Immature natural killer cell (primary cell): Measurements from ENCODE around the gene SLCO6A1. TPM values are rescaled to one million over a fixed set of nuclear protein-coding genes. Genes with fewer than 3 reads are reported as not detected.
A peak's percentile ranks its signal among the peaks of the same experiment; 100 is the strongest.
"Not testable (repeated sequence)": the region's sequence is repeated elsewhere in the genome, so short reads cannot be mapped to it uniquely, and the experiment has no call there.

Source experiments
- DNase-seq, 3 donors: peaks; one replicate each; pipeline ENCODE4 v3.0.0; 2022; ENCODE audit warnings: mixed read lengths in 1 of 3
- H3K27ac Mint-ChIP-seq, 6 donors: one replicate each; pipeline ENCODE4 v1.8.0; 2020; ENCODE audit warnings: mixed read lengths in 6 of 6, mild to moderate bottlenecking in 5 of 6, inconsistent platforms in 4 of 6, moderate library complexity in 3 of 6
- H3K27me3 Mint-ChIP-seq, 3 donors: one replicate each; pipeline ENCODE4 v1.8.0; 2020 to 2021; ENCODE audit warnings: low read depth in 3 of 3, mild to moderate bottlenecking in 3 of 3, mixed read lengths in 3 of 3, moderate library complexity in 3 of 3, inconsistent platforms in 1 of 3
- H3K36me3 Mint-ChIP-seq, 3 donors: one replicate each; pipeline ENCODE4 v1.8.0; 2020; ENCODE audit warnings: mixed read lengths in 3 of 3, inconsistent platforms in 2 of 3, mild to moderate bottlenecking in 2 of 3
- H3K4me1 Mint-ChIP-seq, 2 donors: one replicate each; pipeline ENCODE4 v1.8.0; 2020; ENCODE audit warnings: inconsistent platforms in 2 of 2, mild to moderate bottlenecking in 2 of 2, mixed read lengths in 2 of 2, moderate library complexity in 1 of 2
- H3K4me3 Mint-ChIP-seq, 5 donors: one replicate each; pipeline ENCODE4 v1.8.0; 2020; ENCODE audit warnings: mild to moderate bottlenecking in 5 of 5, mixed read lengths in 5 of 5, inconsistent platforms in 3 of 5, moderate library complexity in 3 of 5
- H3K9me3 Mint-ChIP-seq, 6 donors: one replicate each; pipeline ENCODE4 v1.8.0; 2020; ENCODE audit warnings: mild to moderate bottlenecking in 6 of 6, mixed read lengths in 6 of 6, inconsistent platforms in 4 of 6, moderate library complexity in 3 of 6
- polyA plus RNA-seq, 3 donors: library from polyadenylated mRNA; unstranded; fragments of 300-500 nt; fragmentation: Illumina TruSeq; gene quantifications; one replicate each; pipeline ENCODE4 v1.2.3, GENCODE V29; 2021

The SLCO6A1 gene
- polyA plus RNA-seq, 3 donors from 2014 or later, result not detected

- H3K27ac Mint-ChIP-seq, result no peak overlapping the region
- no peak for DNase-seq
- H3K36me3 Mint-ChIP-seq, result peaks cover 0 to 7% (median 6%) of the 10 kb centered on the region in 3 donors
- peaks cover 0 to 7% (median 0%) of the 10 kb centered on the region in 6 donors for H3K9me3 Mint-ChIP-seq
- H3K4me3 Mint-ChIP-seq, result no peak overlapping the region
- peaks cover 0 to 14% (median 5%) of the 10 kb centered on the region in 3 donors for H3K27me3 Mint-ChIP-seq
- H3K4me1 Mint-ChIP-seq, result peaks cover under 1 to 4% of the 10 kb centered on the region in 2 donors
These were observed 29.8 kb upstream of the SLCO6A1 start for GRCh38 chr5:102528600-102528999.

- H3K27me3 Mint-ChIP-seq, result peaks cover 0 to 14% (median 2%) of the 10 kb centered on the region in 3 donors
- peaks cover 0 to 7% (median 0%) of the 10 kb centered on the region in 6 donors for H3K9me3 Mint-ChIP-seq
- no peak overlapping the region for H3K4me3 Mint-ChIP-seq
- no peak overlapping the region for H3K27ac Mint-ChIP-seq
- peaks cover 4 to 10% of the 10 kb centered on the region in 2 donors for H3K4me1 Mint-ChIP-seq
- no peak for DNase-seq
- H3K36me3 Mint-ChIP-seq, result peaks cover 0 to 7% (median 6%) of the 10 kb centered on the region in 3 donors
These were observed 28.7 kb upstream of the SLCO6A1 start for GRCh38 chr5:102527547-102527946.

- Mint-ChIP-seq H3K27ac (no peak overlapping the region), H3K4me3 (no peak overlapping the region), H3K27me3 (peaks cover 0 to 11% (median 0%) of the 10 kb centered on the region in 3 donors), H3K36me3 (peaks cover 0 to 7% (median 6%) of the 10 kb centered on the region in 3 donors), H3K9me3 (peaks cover 0 to 7% (median 0%) of the 10 kb centered on the region in 6 donors), H3K4me1 (peaks cover 4 to 10% of the 10 kb centered on the region in 2 donors)
- DNase-seq, result no peak
These were observed 24.9 kb upstream of the SLCO6A1 start for GRCh38 chr5:102523541-102524175.

- H3K4me1 Mint-ChIP-seq, result no peaks in the 10 kb centered on the region
- no peak overlapping the region for H3K4me3 Mint-ChIP-seq
- H3K27me3 Mint-ChIP-seq, result peaks cover 0 to 7% (median 2%) of the 10 kb centered on the region in 3 donors
- no peak overlapping the region for H3K27ac Mint-ChIP-seq
- H3K36me3 Mint-ChIP-seq, result no peaks in the 10 kb centered on the region
- no peak for DNase-seq
- no peaks in the 10 kb centered on the region for H3K9me3 Mint-ChIP-seq
These were observed 12.9 kb upstream of the SLCO6A1 start for GRCh38 chr5:102511666-102512065.

- H3K27ac Mint-ChIP-seq, DNase-seq, H3K4me3 Mint-ChIP-seq, H3K27me3 Mint-ChIP-seq, H3K4me1 Mint-ChIP-seq, H3K9me3 Mint-ChIP-seq, H3K36me3 Mint-ChIP-seq: not testable (repeated sequence)
These were observed 7.4 kb downstream of the SLCO6A1 start for GRCh38 chr5:102491261-102491914.

- Mint-ChIP-seq H3K27ac (no peak overlapping the region), H3K27me3 (peaks cover 2 to 9% (median 6%) of the 10 kb centered on the region in 3 donors), H3K4me1 (no peaks in the 10 kb centered on the region), H3K4me3 (no peak overlapping the region), H3K36me3 (no peaks in the 10 kb centered on the region), H3K9me3 (no peaks in the 10 kb centered on the region)
- DNase-seq, result no peak
These were observed 15.1 kb downstream of the SLCO6A1 start for GRCh38 chr5:102483736-102484135.

GRCh38 chr5:102481054-102481715, 17.6 kb downstream of the SLCO6A1 start:
- H3K27ac Mint-ChIP-seq, result no peak overlapping the region
- H3K4me1 Mint-ChIP-seq, result no peaks in the 10 kb centered on the region
- H3K36me3 Mint-ChIP-seq, result no peaks in the 10 kb centered on the region
- H3K9me3 Mint-ChIP-seq, result no peaks in the 10 kb centered on the region
- peaks cover 1 to 2% (median 2%) of the 10 kb centered on the region in 3 donors for H3K27me3 Mint-ChIP-seq
- H3K4me3 Mint-ChIP-seq, result no peak overlapping the region
- no peak for DNase-seq

GRCh38 chr5:102453716-102454115, 45.1 kb downstream of the SLCO6A1 start:
- peaks cover 0 to 3% (median 0%) of the 10 kb centered on the region in 3 donors for H3K36me3 Mint-ChIP-seq
- peaks cover 6 to 11% of the 10 kb centered on the region in 2 donors for H3K4me1 Mint-ChIP-seq
- peaks cover 0 to 3% (median 2%) of the 10 kb centered on the region in 3 donors for H3K27me3 Mint-ChIP-seq
- DNase-seq, result peak in 2 of 3 donors; percentile 8 to 18
- H3K4me3 Mint-ChIP-seq, result peak overlapping the region in 4 of 5 donors; percentile 18 to 74 (median 52)
- H3K9me3 Mint-ChIP-seq, result peaks cover 0 to 6% (median 0%) of the 10 kb centered on the region in 6 donors
- H3K27ac Mint-ChIP-seq, result peak overlapping the region in 2 of 6 donors; percentile 54 to 68

- Mint-ChIP-seq H3K4me3 (no peak overlapping the region), H3K9me3 (peaks cover 0 to 6% (median 0%) of the 10 kb centered on the region in 6 donors), H3K4me1 (peaks cover 6 to 11% of the 10 kb centered on the region in 2 donors), H3K27me3 (peaks cover 0 to 6% (median 0%) of the 10 kb centered on the region in 3 donors), H3K27ac (no peak overlapping the region), H3K36me3 (peaks cover 0 to 3% (median 0%) of the 10 kb centered on the region in 3 donors)
- DNase-seq, result no peak
These were observed 47.7 kb downstream of the SLCO6A1 start for GRCh38 chr5:102451082-102451481.

GRCh38 chr5:102450313-102450990, 48.3 kb downstream of the SLCO6A1 start:
- Mint-ChIP-seq H3K27me3 (peaks cover 0 to 6% (median 0%) of the 10 kb centered on the region in 3 donors), H3K27ac (no peak overlapping the region), H3K9me3 (peaks cover 0 to 6% (median 0%) of the 10 kb centered on the region in 6 donors), H3K4me1 (peaks cover 6 to 11% of the 10 kb centered on the region in 2 donors), H3K4me3 (no peak overlapping the region), H3K36me3 (peaks cover 0 to 3% (median 0%) of the 10 kb centered on the region in 3 donors)
- no peak for DNase-seq

GRCh38 chr5:102433473-102433872, 65.3 kb downstream of the SLCO6A1 start:
- Mint-ChIP-seq H3K27ac (no peak overlapping the region), H3K27me3 (peaks cover 0 to 6% (median 4%) of the 10 kb centered on the region in 3 donors), H3K4me3 (no peak overlapping the region), H3K9me3 (peaks cover 0 to 11% (median 2%) of the 10 kb centered on the region in 6 donors), H3K4me1 (no peaks in the 10 kb centered on the region), H3K36me3 (peaks cover 0 to 4% (median 0%) of the 10 kb centered on the region in 3 donors)
- no peak for DNase-seq

GRCh38 chr5:102421647-102422046, 77.2 kb downstream of the SLCO6A1 start:
- no peaks in the 10 kb centered on the region for H3K4me1 Mint-ChIP-seq
- H3K36me3 Mint-ChIP-seq, result no peaks in the 10 kb centered on the region
- no peak overlapping the region for H3K4me3 Mint-ChIP-seq
- H3K27me3 Mint-ChIP-seq, result peaks cover 3 to 9% (median 6%) of the 10 kb centered on the region in 3 donors
- no peak for DNase-seq
- H3K9me3 Mint-ChIP-seq, result peaks cover 0 to 10% (median 5%) of the 10 kb centered on the region in 6 donors
- H3K27ac Mint-ChIP-seq, result no peak overlapping the region

- no peaks in the 10 kb centered on the region for H3K4me1 Mint-ChIP-seq
- H3K4me3 Mint-ChIP-seq, result no peak overlapping the region
- peaks cover 0 to 5% (median 1%) of the 10 kb centered on the region in 6 donors for H3K9me3 Mint-ChIP-seq
- DNase-seq, result no peak
- peaks cover 3 to 5% (median 4%) of the 10 kb centered on the region in 3 donors for H3K27me3 Mint-ChIP-seq
- H3K36me3 Mint-ChIP-seq, result no peaks in the 10 kb centered on the region
- no peak overlapping the region for H3K27ac Mint-ChIP-seq
These were observed 80.3 kb downstream of the SLCO6A1 start for GRCh38 chr5:102418531-102418930.
